Tibial nerve (tissue), 3 donors: ENCODE results near the gene AQP12A.

ENCODE experiments used
- CTCF ChIP-seq, 5 experiments: fragments of 200-600 bp in 3 of 5; fragments of 450-650 bp in 2 of 5; sonication (generic) in 3 of 5; IDR thresholded peaks; one replicate each; pipeline ENCODE4 v1.5.1; 2016 to 2019; ENCODE audit warnings: antibody characterized with exemption in 5 of 5, mild to moderate bottlenecking in 3 of 5, moderate library complexity in 2 of 5
- POLR2A ChIP-seq, 2 donors: fragments of 450-650 bp; IDR thresholded peaks; one replicate each; pipeline ENCODE4 v1.6.1; 2017; ENCODE audit warnings: antibody characterized with exemption in 2 of 2, mild to moderate bottlenecking in 2 of 2, moderate library complexity in 2 of 2

GRCh38 chr2:240648650-240649275, 42.9 kb upstream of the AQP12A start:
- TF ChIP-seq CTCF (IDR thresholded peaks at IDR 0.05) (no peak), POLR2A (IDR thresholded peaks at IDR 0.05) (no peak)
